NCI-H2081 (cell line): Measurements from ENCODE around the gene TET2.

Experiments
- DNase-seq, 2 experiments: peaks; one replicate each; lab custom pipeline; 2025; lab: John Stamatoyannopoulos, UW

The TET2 gene

GRCh38 chr4:105140684-105141490 lies 5.8 kb upstream of the TET2 start:
- DNase-seq = peak in 1 of 2 experiments; percentile 1

GRCh38 chr4:105145156-105145902 lies 1.3 kb upstream of the TET2 start:
- DNase-seq = no peak

- no peak for DNase-seq
Measured at GRCh38 chr4:105145903-105146275, 787 bp upstream of the TET2 start.

GRCh38 chr4:105147016-105147552 lies 408 bp downstream of the TET2 start:
- DNase-seq = no peak

GRCh38 chr4:105147553-105148161 lies 981 bp downstream of the TET2 start:
- DNase-seq = peak; percentile 29 to 34

- DNase-seq = no peak
Measured at GRCh38 chr4:105148356-105148755, 1.7 kb downstream of the TET2 start.

- DNase-seq = no peak
Measured at GRCh38 chr4:105148776-105149175, 2.1 kb downstream of the TET2 start.

GRCh38 chr4:105149771-105150170 lies 3.1 kb downstream of the TET2 start:
- no peak for DNase-seq

GRCh38 chr4:105150503-105150902 lies 3.8 kb downstream of the TET2 start:
- peak in 1 of 2 experiments; percentile 2 for DNase-seq

GRCh38 chr4:105153749-105154148 lies 7.1 kb downstream of the TET2 start:
- no peak for DNase-seq

GRCh38 chr4:105154576-105154975 lies 7.9 kb downstream of the TET2 start:
- no peak for DNase-seq

- no peak for DNase-seq
Measured at GRCh38 chr4:105155426-105155825, 8.8 kb downstream of the TET2 start.

- no peak for DNase-seq
Measured at GRCh38 chr4:105158837-105159236, 12.2 kb downstream of the TET2 start.

GRCh38 chr4:105162123-105162796 lies 15.6 kb downstream of the TET2 start:
- no peak for DNase-seq

- no peak for DNase-seq
Measured at GRCh38 chr4:105164548-105164947, 17.9 kb downstream of the TET2 start.

GRCh38 chr4:105166066-105166465 lies 19.4 kb downstream of the TET2 start:
- DNase-seq = no peak

GRCh38 chr4:105170711-105171110 lies 24.0 kb downstream of the TET2 start:
- DNase-seq = no peak

GRCh38 chr4:105171912-105172311 lies 25.2 kb downstream of the TET2 start:
- no peak for DNase-seq

GRCh38 chr4:105174098-105174497 lies 27.4 kb downstream of the TET2 start:
- DNase-seq = no peak

GRCh38 chr4:105179539-105180401 lies 33.1 kb downstream of the TET2 start:
- DNase-seq = no peak

- no peak for DNase-seq
Measured at GRCh38 chr4:105181259-105181658, 34.6 kb downstream of the TET2 start.
